Measurements from ENCODE around the gene ZSCAN31.

DNA sequence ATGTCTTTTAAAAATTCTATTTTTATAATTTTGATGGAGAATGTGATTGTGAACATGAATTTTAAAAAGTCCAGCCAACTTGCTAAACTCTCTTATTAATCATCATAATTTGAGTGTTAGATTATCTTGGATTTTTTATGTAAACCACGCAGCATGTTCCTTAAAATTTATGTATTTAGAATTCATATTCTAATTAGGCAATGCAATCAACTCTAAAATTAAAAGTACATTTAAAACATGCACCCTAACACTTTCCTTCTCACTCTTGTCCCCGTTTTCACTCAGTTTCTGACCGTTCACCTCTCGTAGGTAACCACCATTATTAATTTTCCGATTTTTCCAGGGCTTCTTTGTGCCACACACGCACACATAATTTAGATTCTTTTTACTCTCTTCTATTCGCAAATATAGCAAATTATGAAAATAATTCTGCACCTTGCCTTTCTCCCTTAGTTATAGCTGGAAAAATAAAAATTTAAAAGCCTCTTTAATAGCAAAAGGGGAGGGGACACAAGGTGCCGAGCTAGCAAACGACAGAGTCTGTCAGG, 13.5 kb upstream of the ZSCAN31 start:
- no peak for TF ChIP-seq POLR2A (IDR thresholded peaks at IDR 0.05; ENCODE audit: low read depth, low read length)
- no peak for TF ChIP-seq POLR2AphosphoS5 (IDR thresholded peaks at IDR 0.05; ENCODE audit: low read depth, low read length)
